ENCODE data around the gene TMEM174.

- TF ChIP-seq EZH2 (IDR thresholded peaks at IDR 0.05; ENCODE audit: borderline replicate concordance, low read depth, low read length, severe bottlenecking): no peak
- no peak for TF ChIP-seq CTCF (IDR thresholded peaks at IDR 0.05; ENCODE audit: borderline replicate concordance, extremely low read depth, low read length, poor library complexity, severe bottlenecking)
Observed at GRCh38 chr5:73188764-73189531, 16.0 kb downstream of the TMEM174 start.

Data from DND-41 (cell line).